ENCODE data around the gene HVCN1. TPM values are rescaled to one million over a fixed set of nuclear protein-coding genes. Genes with fewer than 3 reads are reported as not detected.

Gene HVCN1
- total RNA-seq, 1 experiment from 2014 or later, result 0.23 TPM

DNA sequence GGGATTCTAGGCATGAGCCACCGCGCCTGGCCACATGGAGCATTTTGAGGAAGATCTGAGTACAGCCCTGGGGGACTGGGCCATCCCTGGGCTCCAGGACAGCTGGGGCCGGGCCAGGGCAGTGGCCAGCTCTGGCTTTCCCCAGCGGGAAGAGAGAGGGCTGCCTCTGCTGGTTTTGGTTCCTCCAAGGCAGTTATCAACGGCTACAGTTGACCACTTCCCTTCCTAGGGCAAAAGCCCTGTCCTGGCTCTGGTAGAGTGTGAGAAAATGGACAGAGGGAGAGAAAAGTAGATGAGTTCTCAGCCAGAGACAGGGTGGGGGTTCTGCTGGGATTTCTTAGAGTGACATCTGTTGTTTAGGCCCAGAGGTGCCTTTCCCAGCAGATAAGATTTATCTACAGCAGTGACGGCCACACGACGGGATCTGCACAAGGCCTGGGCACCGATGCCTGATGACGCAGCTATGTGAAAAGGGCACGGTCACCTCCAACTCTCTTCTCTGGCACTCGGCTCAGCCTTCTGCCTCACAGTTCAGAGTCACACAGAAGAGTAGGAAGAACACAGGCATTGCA is 5.5 kb upstream of the HVCN1 start:
- Histone ChIP-seq H3K9me3 (no peaks in the 10 kb centered on the region), H3K36me3 (ENCODE audit: control insufficient read depth, insufficient read depth, low read length) (no peaks in the 10 kb centered on the region), H3K4me3 (ENCODE audit: low read depth, low read length) (no peak overlapping the region), H3K4me1 (no peaks in the 10 kb centered on the region), H3K27me3 (replicated peaks; ENCODE audit: control insufficient read depth, insufficient read depth, low read length) (no peaks in the 10 kb centered on the region)
- peaks cover 7% of the 10 kb centered on the region for H3K4me1 Mint-ChIP-seq (ENCODE audit: low read depth, unreplicated experiment)
- TF ChIP-seq, protein P1, sequence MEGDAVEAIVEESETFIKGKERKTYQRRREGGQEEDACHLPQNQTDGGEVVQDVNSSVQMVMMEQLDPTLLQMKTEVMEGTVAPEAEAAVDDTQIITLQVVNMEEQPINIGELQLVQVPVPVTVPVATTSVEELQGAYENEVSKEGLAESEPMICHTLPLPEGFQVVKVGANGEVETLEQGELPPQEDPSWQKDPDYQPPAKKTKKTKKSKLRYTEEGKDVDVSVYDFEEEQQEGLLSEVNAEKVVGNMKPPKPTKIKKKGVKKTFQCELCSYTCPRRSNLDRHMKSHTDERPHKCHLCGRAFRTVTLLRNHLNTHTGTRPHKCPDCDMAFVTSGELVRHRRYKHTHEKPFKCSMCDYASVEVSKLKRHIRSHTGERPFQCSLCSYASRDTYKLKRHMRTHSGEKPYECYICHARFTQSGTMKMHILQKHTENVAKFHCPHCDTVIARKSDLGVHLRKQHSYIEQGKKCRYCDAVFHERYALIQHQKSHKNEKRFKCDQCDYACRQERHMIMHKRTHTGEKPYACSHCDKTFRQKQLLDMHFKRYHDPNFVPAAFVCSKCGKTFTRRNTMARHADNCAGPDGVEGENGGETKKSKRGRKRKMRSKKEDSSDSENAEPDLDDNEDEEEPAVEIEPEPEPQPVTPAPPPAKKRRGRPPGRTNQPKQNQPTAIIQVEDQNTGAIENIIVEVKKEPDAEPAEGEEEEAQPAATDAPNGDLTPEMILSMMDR (IDR thresholded peaks at IDR 0.05; ENCODE audit: insufficient read depth in 1 of 2, low read depth in 1 of 2, low read length in 1 of 2, severe bottlenecking in 1 of 2, unreplicated experiment in 1 of 2), result no peak
- H3K9me3 Mint-ChIP-seq (ENCODE audit: unreplicated experiment), result no peaks in the 10 kb centered on the region
- DNase-seq, result no peak
- ChIA-PET POLR2A (no interaction called here), CTCF (interaction anchor here (0.7 kb wide), 1 partner anchor 193 kb away, joined by 3 read pairs; no protein-coding TSS in a partner anchor)
- intact Hi-C loops (cut with micrococcal nuclease; ENCODE audit: unreplicated experiment), result no loop called here
- no peaks in the 10 kb centered on the region for H3K27me3 Mint-ChIP-seq (ENCODE audit: insufficient read depth, unreplicated experiment)
- H3K4me3 Mint-ChIP-seq (ENCODE audit: unreplicated experiment), result no peak overlapping the region
- no peaks in the 10 kb centered on the region for H3K36me3 Mint-ChIP-seq (ENCODE audit: insufficient read depth, unreplicated experiment)
- BruUV-seq (replicated peaks), result no TSS peak
- H3K27ac Mint-ChIP-seq (ENCODE audit: unreplicated experiment), result no peak overlapping the region

DNA sequence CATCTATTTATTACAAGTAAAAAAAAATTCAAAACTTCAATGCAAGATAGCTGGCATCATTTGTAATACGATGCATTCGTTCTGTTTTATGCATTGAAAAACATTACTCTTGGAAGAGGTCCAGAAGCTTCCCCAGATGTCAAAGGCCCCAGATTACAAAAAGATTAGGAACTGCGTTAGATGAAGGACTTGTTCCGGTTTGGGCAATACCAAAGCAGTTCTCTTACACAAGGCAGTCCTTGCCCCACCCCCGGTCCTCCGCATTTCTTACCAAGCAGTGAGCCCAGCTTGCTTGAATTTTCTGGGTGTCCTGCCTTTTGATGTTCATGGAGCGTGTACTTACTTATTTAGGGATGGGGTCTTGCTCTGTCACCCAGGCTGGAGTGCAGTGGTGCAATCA is 4.8 kb upstream of the HVCN1 start:
- no peaks in the 10 kb centered on the region for H3K36me3 Mint-ChIP-seq (ENCODE audit: insufficient read depth, unreplicated experiment)
- TF ChIP-seq, protein P1 (IDR thresholded peaks at IDR 0.05; ENCODE audit: insufficient read depth in 1 of 2, low read depth in 1 of 2, low read length in 1 of 2, severe bottlenecking in 1 of 2, unreplicated experiment in 1 of 2), result no peak
- ChIA-PET CTCF (interaction anchor here (0.7 kb wide), 1 partner anchor 194 kb away, joined by 3 read pairs; no protein-coding TSS in a partner anchor), POLR2A (no interaction called here)
- BruUV-seq (replicated peaks), result no TSS peak
- no peaks in the 10 kb centered on the region for H3K36me3 ChIP-seq (ENCODE audit: control insufficient read depth, insufficient read depth, low read length)
- intact Hi-C loops (cut with micrococcal nuclease; ENCODE audit: unreplicated experiment), result no loop called here
- no peaks in the 10 kb centered on the region for H3K9me3 Mint-ChIP-seq (ENCODE audit: unreplicated experiment)
- no peak overlapping the region for H3K4me3 Mint-ChIP-seq (ENCODE audit: unreplicated experiment)
- no peaks in the 10 kb centered on the region for H3K27me3 ChIP-seq (replicated peaks; ENCODE audit: control insufficient read depth, insufficient read depth, low read length)
- DNase-seq, result no peak
- no peaks in the 10 kb centered on the region for H3K27me3 Mint-ChIP-seq (ENCODE audit: insufficient read depth, unreplicated experiment)
- peaks cover 8% of the 10 kb centered on the region for H3K4me1 Mint-ChIP-seq (ENCODE audit: low read depth, unreplicated experiment)
- H3K27ac Mint-ChIP-seq (ENCODE audit: unreplicated experiment), result no peak overlapping the region
- H3K4me1 ChIP-seq, result no peaks in the 10 kb centered on the region
- H3K4me3 ChIP-seq (ENCODE audit: low read depth, low read length), result no peak overlapping the region
- no peaks in the 10 kb centered on the region for H3K9me3 ChIP-seq

DNA sequence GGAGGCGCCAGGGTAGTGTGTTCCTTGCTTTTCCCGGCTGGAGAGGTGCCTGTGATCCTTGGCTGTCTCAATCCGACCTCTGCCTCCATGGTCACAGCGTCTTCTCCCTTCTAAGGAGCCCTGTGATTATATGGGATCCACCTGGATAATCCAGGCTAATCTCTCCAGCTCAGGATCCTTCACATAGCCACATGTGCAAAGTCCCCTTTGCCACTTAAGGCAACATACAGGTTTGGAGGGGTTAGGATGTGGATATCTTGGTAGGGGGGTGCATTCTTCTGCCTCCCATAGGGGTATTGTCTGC is 1.2 kb upstream of the HVCN1 start:
- H3K4me1 Mint-ChIP-seq (ENCODE audit: low read depth, unreplicated experiment), result peaks cover 16% of the 10 kb centered on the region

More for the DNA sequence above, 1.2 kb upstream of the HVCN1 start:
- Mint-ChIP-seq H3K27me3 (ENCODE audit: insufficient read depth, unreplicated experiment) (peaks cover 8% of the 10 kb centered on the region), H3K27ac (ENCODE audit: unreplicated experiment) (no peak overlapping the region), H3K9me3 (ENCODE audit: unreplicated experiment) (no peaks in the 10 kb centered on the region), H3K36me3 (ENCODE audit: insufficient read depth, unreplicated experiment) (no peaks in the 10 kb centered on the region), H3K4me3 (ENCODE audit: unreplicated experiment) (peak overlapping the region; percentile 74)
- Histone ChIP-seq H3K27me3 (replicated peaks; ENCODE audit: control insufficient read depth, insufficient read depth, low read length) (no peaks in the 10 kb centered on the region), H3K4me3 (ENCODE audit: low read depth, low read length) (no peak overlapping the region), H3K9me3 (no peaks in the 10 kb centered on the region), H3K36me3 (ENCODE audit: control insufficient read depth, insufficient read depth, low read length) (no peaks in the 10 kb centered on the region), H3K4me1 (no peaks in the 10 kb centered on the region)
- BruUV-seq (replicated peaks), result no TSS peak
- TF ChIP-seq, protein P1 (IDR thresholded peaks at IDR 0.05; ENCODE audit: insufficient read depth in 1 of 2, low read depth in 1 of 2, low read length in 1 of 2, severe bottlenecking in 1 of 2, unreplicated experiment in 1 of 2), result no peak
- intact Hi-C loops (cut with micrococcal nuclease; ENCODE audit: unreplicated experiment), result no loop called here
- POLR2A ChIA-PET, result no interaction called here
- CTCF ChIA-PET, result interaction anchor here (0.8 kb wide), 1 partner anchor 76 kb away, joined by 3 read pairs; the partner anchor contains the start of gene TCTN1
- no peak for DNase-seq

Measured in Caco-2 (cell line).